Thoracic aorta (tissue), 2 donors: ENCODE results near the gene PIEZO1. TPM values are rescaled to one million over a fixed set of nuclear protein-coding genes. Genes with fewer than 3 reads are reported as not detected.

Experiments used
- ATAC-seq: fragments of 150-250 bp; one replicate; pipeline ENCODE4 v1.8.0; 2017; ENCODE audit warnings: low read depth; ENCODE audit not compliant: insufficient number of reproducible peaks, low FRiP score
- DNase-seq: peaks from one replicate; pipeline ENCODE4 v3.0.0-alpha.2; 2020; ENCODE audit warnings: low spot score
- H3K27ac ChIP-seq, 2 donors: fragments of 200-600 bp; sonication (generic); 1 replicate in 1 of 2; 2 replicates in 1 of 2; pipeline ENCODE4 v1.5.1; 2016; ENCODE audit warnings: mild to moderate bottlenecking in 2 of 2, moderate library complexity in 2 of 2
- H3K27me3 ChIP-seq: fragments of 200-600 bp; sonication (generic); replicated peaks from 2 replicates; pipeline ENCODE4 v1.6.0; 2016; ENCODE audit warnings: mild to moderate bottlenecking; ENCODE audit not compliant: insufficient read depth
- H3K36me3 ChIP-seq: fragments of 200-600 bp; sonication (generic); one replicate; pipeline ENCODE4 v1.5.1; 2016
- H3K4me1 ChIP-seq, 2 donors: fragments of 200-600 bp; sonication (generic); 1 replicate in 1 of 2; 2 replicates in 1 of 2; pipeline versions ENCODE4 v1.5.1 to v1.6.0; 2016; ENCODE audit warnings: low read depth in 2 of 2, mild to moderate bottlenecking in 1 of 2; ENCODE audit not compliant: control insufficient read depth in 1 of 2
- H3K4me3 ChIP-seq: fragments of 200-600 bp; sonication (generic); 2 replicates; pipeline ENCODE4 v1.5.1; 2016; ENCODE audit warnings: mild to moderate bottlenecking
- H3K9me3 ChIP-seq: fragments of 200-600 bp; sonication (generic); 2 replicates; pipeline ENCODE4 v1.5.1; 2016
- total RNA-seq, 2 donors: library from RNA; depleted of rRNA; stranded (reverse); fragments of >200 nt; gene quantifications; one replicate each; pipeline versions ENCODE4 v1.1.0 to v1.2.3, GENCODE V29; 2016
- TF ChIP-seq, protein P1 (sequence below): fragments of 200-600 bp; sonication (generic); IDR thresholded peaks from one replicate; pipeline ENCODE4 v1.5.1; 2019; ENCODE audit warnings: antibody characterized with exemption

PIEZO1 gene
- total RNA-seq, 2 donors from 2014 or later, result 108 to 179 TPM

- H3K27me3 ChIP-seq, result no peaks in the 10 kb centered on the region
- DNase-seq (no peak), ATAC-seq (no peak)
- TF ChIP-seq, protein P1, sequence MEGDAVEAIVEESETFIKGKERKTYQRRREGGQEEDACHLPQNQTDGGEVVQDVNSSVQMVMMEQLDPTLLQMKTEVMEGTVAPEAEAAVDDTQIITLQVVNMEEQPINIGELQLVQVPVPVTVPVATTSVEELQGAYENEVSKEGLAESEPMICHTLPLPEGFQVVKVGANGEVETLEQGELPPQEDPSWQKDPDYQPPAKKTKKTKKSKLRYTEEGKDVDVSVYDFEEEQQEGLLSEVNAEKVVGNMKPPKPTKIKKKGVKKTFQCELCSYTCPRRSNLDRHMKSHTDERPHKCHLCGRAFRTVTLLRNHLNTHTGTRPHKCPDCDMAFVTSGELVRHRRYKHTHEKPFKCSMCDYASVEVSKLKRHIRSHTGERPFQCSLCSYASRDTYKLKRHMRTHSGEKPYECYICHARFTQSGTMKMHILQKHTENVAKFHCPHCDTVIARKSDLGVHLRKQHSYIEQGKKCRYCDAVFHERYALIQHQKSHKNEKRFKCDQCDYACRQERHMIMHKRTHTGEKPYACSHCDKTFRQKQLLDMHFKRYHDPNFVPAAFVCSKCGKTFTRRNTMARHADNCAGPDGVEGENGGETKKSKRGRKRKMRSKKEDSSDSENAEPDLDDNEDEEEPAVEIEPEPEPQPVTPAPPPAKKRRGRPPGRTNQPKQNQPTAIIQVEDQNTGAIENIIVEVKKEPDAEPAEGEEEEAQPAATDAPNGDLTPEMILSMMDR, result no peak
- no peak overlapping the region for H3K4me3 ChIP-seq
- H3K9me3 ChIP-seq, result no peaks in the 10 kb centered on the region
- H3K36me3 ChIP-seq, result peaks cover 4% of the 10 kb centered on the region
- no peaks in the 10 kb centered on the region for H3K4me1 ChIP-seq
- no peak overlapping the region for H3K27ac ChIP-seq
Measured at GRCh38 chr16:88830258-88830657, 45.2 kb upstream of the PIEZO1 start.

GRCh38 chr16:88828711-88829110 lies 43.7 kb upstream of the PIEZO1 start:
- DNase-seq, result no peak
- no peaks in the 10 kb centered on the region for H3K27me3 ChIP-seq
- TF ChIP-seq, protein P1, result no peak
- H3K4me3 ChIP-seq, result no peak overlapping the region
- ATAC-seq, result no peak
- peaks cover 7% of the 10 kb centered on the region for H3K36me3 ChIP-seq
- H3K27ac ChIP-seq, result no peak overlapping the region
- H3K9me3 ChIP-seq, result no peaks in the 10 kb centered on the region
- H3K4me1 ChIP-seq, result no peaks in the 10 kb centered on the region

- TF ChIP-seq, protein P1, result no peak
- DNase-seq, result no peak
Measured at GRCh38 chr16:88827727-88828126, 42.7 kb upstream of the PIEZO1 start.

DNA sequence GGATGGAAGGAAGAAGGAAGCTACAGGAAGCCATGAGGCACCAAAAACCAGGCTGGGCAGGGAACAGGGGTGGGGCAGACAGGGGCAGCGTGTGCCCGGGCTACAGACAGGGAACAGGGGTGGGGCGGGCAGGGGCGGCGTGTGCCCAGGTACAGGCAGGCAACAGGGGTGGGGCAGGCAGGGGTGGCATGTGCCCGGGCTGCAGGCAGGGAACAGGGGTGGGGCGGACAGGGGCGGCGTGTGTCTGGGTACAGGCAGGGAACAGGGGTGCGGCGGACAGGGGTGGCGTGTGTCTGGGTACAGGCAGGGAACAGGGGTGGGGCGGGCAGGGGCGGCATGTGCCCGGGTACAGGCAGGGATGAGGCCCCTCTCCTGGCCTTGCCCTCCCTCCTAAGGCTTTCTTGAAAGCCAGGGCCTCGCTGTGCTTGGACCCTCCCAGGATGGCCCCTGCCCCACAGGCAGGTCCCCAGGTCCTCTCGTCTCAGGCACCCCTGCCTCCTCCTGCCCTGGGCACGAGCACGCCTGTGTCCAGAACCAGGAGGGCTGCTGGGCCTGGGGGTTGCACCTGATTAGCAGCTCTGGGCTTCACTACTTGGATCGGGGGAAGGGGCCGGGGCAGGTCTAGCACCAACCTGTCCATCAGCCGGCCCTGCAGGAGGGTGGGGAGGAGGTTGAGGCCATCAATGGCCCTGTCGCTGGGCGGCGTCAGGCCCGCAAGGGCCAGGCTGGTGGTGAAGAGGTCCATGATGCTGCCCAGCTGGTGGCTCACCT lies 41.2 kb upstream of the PIEZO1 start:
- H3K4me3 ChIP-seq, result no peak overlapping the region
- H3K9me3 ChIP-seq, result no peaks in the 10 kb centered on the region
- no peak overlapping the region for H3K27ac ChIP-seq
- no peaks in the 10 kb centered on the region for H3K27me3 ChIP-seq
- TF ChIP-seq, protein P1, result no peak
- H3K4me1 ChIP-seq, result no peaks in the 10 kb centered on the region
- ATAC-seq, result no peak
- no peak for DNase-seq
- peaks cover 27% of the 10 kb centered on the region for H3K36me3 ChIP-seq

More at GRCh38 chr16:88827727-88828126, 42.7 kb upstream of the PIEZO1 start:
- Histone ChIP-seq H3K9me3 (no peaks in the 10 kb centered on the region), H3K27me3 (no peaks in the 10 kb centered on the region), H3K4me1 (no peaks in the 10 kb centered on the region), H3K4me3 (no peak overlapping the region), H3K36me3 (peaks cover 12% of the 10 kb centered on the region), H3K27ac (no peak overlapping the region)
- no peak for ATAC-seq

GRCh38 chr16:88825146-88825545 lies 40.1 kb upstream of the PIEZO1 start:
- peaks cover 28% of the 10 kb centered on the region for H3K36me3 ChIP-seq
- no peaks in the 10 kb centered on the region for H3K4me1 ChIP-seq
- ATAC-seq (no peak), DNase-seq (no peak)
- H3K27me3 ChIP-seq, result no peaks in the 10 kb centered on the region
- TF ChIP-seq, protein P1, result no peak
- no peaks in the 10 kb centered on the region for H3K9me3 ChIP-seq
- no peak overlapping the region for H3K27ac ChIP-seq
- H3K4me3 ChIP-seq, result no peak overlapping the region
